ENCODE results near the gene CASS4. TPM values are rescaled to one million over a fixed set of nuclear protein-coding genes. Genes with fewer than 3 reads are reported as not detected.

CASS4 gene
- polyA plus RNA-seq, 1 donor (not counting 4 experiments of a cell fraction or from before 2014, with no cell fraction given) = 0.01 TPM

DNA sequence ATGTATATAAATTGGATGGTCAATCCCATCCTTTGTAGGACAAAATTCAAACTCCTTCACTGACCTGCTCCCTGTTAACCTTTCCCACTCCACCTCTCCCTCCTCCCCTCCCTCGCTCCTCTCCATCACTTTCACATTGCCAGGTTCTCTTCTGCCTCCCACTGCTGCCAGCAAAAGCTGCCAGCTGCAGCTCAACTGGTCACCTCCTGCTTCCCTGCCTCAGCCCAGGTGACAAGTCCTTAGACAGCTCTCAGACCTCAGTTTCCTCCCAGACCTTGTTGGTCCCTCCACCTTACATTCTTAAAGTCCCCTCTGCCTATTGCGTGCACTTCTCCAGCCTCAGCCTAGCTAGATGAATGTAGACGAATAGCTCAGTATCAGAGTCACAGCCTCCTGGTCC, 33.1 kb downstream of the CASS4 start:
- no peak for TF ChIP-seq EZH2 (IDR thresholded peaks at IDR 0.05; ENCODE audit: low read length)
- TF ChIP-seq, protein P1, sequence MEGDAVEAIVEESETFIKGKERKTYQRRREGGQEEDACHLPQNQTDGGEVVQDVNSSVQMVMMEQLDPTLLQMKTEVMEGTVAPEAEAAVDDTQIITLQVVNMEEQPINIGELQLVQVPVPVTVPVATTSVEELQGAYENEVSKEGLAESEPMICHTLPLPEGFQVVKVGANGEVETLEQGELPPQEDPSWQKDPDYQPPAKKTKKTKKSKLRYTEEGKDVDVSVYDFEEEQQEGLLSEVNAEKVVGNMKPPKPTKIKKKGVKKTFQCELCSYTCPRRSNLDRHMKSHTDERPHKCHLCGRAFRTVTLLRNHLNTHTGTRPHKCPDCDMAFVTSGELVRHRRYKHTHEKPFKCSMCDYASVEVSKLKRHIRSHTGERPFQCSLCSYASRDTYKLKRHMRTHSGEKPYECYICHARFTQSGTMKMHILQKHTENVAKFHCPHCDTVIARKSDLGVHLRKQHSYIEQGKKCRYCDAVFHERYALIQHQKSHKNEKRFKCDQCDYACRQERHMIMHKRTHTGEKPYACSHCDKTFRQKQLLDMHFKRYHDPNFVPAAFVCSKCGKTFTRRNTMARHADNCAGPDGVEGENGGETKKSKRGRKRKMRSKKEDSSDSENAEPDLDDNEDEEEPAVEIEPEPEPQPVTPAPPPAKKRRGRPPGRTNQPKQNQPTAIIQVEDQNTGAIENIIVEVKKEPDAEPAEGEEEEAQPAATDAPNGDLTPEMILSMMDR (optimal IDR thresholded peaks at IDR 0.05 in 1 of 3, IDR thresholded peaks at IDR 0.05 in 1 of 3, conservative IDR thresholded peaks at IDR 0.05 in 1 of 3; ENCODE audit: extremely low read depth in 1 of 3, insufficient read depth in 2 of 3, low read length in 3 of 3) = no peak
- FAIRE-seq (no peak), DNase-seq (ENCODE audit: low read depth, low spot score) (no peak)
- Histone ChIP-seq H3K4me2 (ENCODE audit: control insufficient read depth, extremely low read depth, insufficient read depth, low read depth, low read length) (no peak overlapping the region), H3K27ac (ENCODE audit: control insufficient read depth, insufficient read depth, low read length) (no peak overlapping the region), H3K4me1 (ENCODE audit: control insufficient read depth, extremely low read depth, insufficient read depth, low read length) (no peaks in the 10 kb centered on the region), H3K9ac (ENCODE audit: control insufficient read depth, extremely low read depth, insufficient read depth, low read length) (no peak overlapping the region), H4K20me1 (ENCODE audit: control insufficient read depth, extremely low read depth, insufficient read depth, low read length) (no peaks in the 10 kb centered on the region), H3K9me3 (ENCODE audit: control insufficient read depth, low read depth, low read length) (no peaks in the 10 kb centered on the region), H3K9me1 (ENCODE audit: control insufficient read depth, extremely low read depth, insufficient read depth, low read length) (no peaks in the 10 kb centered on the region), H3K36me3 (ENCODE audit: control insufficient read depth in 2 of 2, extremely low read depth in 1 of 2, insufficient read depth in 2 of 2, low read length in 2 of 2) (no peaks in the 10 kb centered on the region), H3K79me2 (ENCODE audit: control insufficient read depth, insufficient read depth, low read length) (no peaks in the 10 kb centered on the region), H3K4me3 (ENCODE audit: control insufficient read depth in 2 of 3, extremely low read depth in 1 of 3, insufficient read depth in 2 of 3, low read depth in 1 of 3, low read length in 3 of 3) (no peak overlapping the region), H2AFZ (ENCODE audit: control insufficient read depth, low read length) (no peak overlapping the region), H3K27me3 (ENCODE audit: control insufficient read depth, extremely low read depth, insufficient read depth, low read length) (no peaks in the 10 kb centered on the region)
- dilution Hi-C loops (cut with MboI; ENCODE audit: extremely low pct_ligation_motif_present, low sequenced_read_pairs) = no loop called here

DNA sequence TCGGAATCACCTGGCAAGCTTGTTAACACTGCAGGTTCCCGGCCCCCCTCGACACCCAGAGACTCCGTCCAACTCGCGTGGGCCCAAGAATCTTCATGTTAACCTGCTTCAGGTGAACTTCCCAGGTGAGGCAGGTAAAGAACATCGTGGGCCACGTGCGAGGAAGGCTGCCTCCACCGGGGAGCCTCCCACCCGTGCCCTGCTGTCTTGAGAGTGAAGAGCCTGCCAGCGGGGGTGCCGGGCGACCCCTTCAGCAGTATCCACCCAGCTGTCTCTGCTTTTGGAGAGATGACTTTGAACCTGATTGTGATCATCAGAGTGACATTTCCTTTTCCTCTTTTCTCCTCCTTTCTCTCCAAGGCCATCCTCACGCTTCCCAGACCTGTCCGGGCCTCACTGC, 33.5 kb downstream of the CASS4 start:
- H3K9ac ChIP-seq (ENCODE audit: control insufficient read depth, extremely low read depth, insufficient read depth, low read length) = no peak overlapping the region
- no peaks in the 10 kb centered on the region for H3K27me3 ChIP-seq (ENCODE audit: control insufficient read depth, extremely low read depth, insufficient read depth, low read length)
- H2AFZ ChIP-seq (ENCODE audit: control insufficient read depth, low read length) = no peak overlapping the region
- no peaks in the 10 kb centered on the region for H4K20me1 ChIP-seq (ENCODE audit: control insufficient read depth, extremely low read depth, insufficient read depth, low read length)
- H3K79me2 ChIP-seq (ENCODE audit: control insufficient read depth, insufficient read depth, low read length) = no peaks in the 10 kb centered on the region
- no peaks in the 10 kb centered on the region for H3K4me1 ChIP-seq (ENCODE audit: control insufficient read depth, extremely low read depth, insufficient read depth, low read length)
- no peak overlapping the region for H3K4me2 ChIP-seq (ENCODE audit: control insufficient read depth, extremely low read depth, insufficient read depth, low read depth, low read length)
- H3K9me1 ChIP-seq (ENCODE audit: control insufficient read depth, extremely low read depth, insufficient read depth, low read length) = no peaks in the 10 kb centered on the region
- dilution Hi-C loops (cut with MboI; ENCODE audit: extremely low pct_ligation_motif_present, low sequenced_read_pairs) = no loop called here
- H3K36me3 ChIP-seq (ENCODE audit: control insufficient read depth in 2 of 2, extremely low read depth in 1 of 2, insufficient read depth in 2 of 2, low read length in 2 of 2) = no peaks in the 10 kb centered on the region
- no peaks in the 10 kb centered on the region for H3K9me3 ChIP-seq (ENCODE audit: control insufficient read depth, low read depth, low read length)
- DNase-seq (ENCODE audit: low read depth, low spot score) = no peak
- no peak overlapping the region for H3K4me3 ChIP-seq (ENCODE audit: control insufficient read depth in 2 of 3, extremely low read depth in 1 of 3, insufficient read depth in 2 of 3, low read depth in 1 of 3, low read length in 3 of 3)
- TF ChIP-seq, protein P1 (optimal IDR thresholded peaks at IDR 0.05 in 1 of 3, IDR thresholded peaks at IDR 0.05 in 1 of 3, conservative IDR thresholded peaks at IDR 0.05 in 1 of 3; ENCODE audit: extremely low read depth in 1 of 3, insufficient read depth in 2 of 3, low read length in 3 of 3) = no peak
- no peak for TF ChIP-seq EZH2 (IDR thresholded peaks at IDR 0.05; ENCODE audit: low read length)
- no peak for FAIRE-seq
- H3K27ac ChIP-seq (ENCODE audit: control insufficient read depth, insufficient read depth, low read length) = no peak overlapping the region

Measured in keratinocyte (primary cell).